Activated naive CD4-positive, alpha-beta T cell treated with Interleukin-2 at 50 U/mL for 16 hours (primary cell): ENCODE results near the gene CAVIN2.
"Not testable (repeated sequence)": the region's sequence is repeated elsewhere in the genome, so short reads cannot be mapped to it uniquely, and the experiment has no call there.

ENCODE experiments used
- DNase-seq: peaks from one replicate; pipeline ENCODE4 v3.0.0-alpha.2; 2020

CAVIN2 gene

DNA sequence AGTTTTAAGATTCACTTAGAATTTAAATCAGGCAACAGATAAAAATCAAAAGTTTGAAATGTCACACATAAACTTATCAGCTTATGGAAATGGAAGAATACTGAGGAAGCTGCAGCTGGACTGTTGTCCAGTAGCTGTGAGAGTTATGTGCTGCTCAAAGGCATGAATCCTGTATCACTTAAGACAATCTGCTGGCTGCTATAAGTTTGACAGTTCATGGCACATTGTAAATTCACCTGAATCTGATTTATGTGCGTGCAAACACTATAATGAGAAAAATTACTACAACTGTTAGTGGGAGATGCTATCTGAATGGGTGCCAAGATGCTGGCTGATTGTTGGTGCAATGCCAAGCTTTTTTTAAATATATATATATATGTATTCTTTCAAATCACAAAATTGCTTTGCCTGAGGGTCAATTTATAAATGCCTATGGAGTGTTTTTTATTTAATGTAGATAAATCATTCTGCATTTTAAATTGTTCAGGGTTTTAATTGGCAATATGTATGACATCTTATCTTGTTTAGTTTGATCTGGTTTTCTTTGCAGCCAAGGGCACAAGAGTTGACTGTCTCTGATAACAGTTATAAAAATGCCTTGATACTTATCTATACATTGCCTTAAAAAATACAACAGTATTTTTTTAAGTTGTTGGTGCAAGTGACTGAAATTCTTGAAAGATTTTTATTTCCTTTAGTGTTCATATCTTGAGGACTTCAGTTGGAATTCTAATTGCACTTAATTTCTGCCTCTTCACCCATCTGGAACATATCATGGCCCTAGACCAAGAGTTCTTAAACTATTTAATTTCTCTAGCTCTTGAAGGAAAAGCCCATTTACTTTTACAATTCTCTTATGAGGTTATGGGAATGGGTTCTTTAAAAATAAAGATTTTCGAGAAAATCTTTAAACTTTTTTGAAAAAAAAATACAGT lies 48.7 kb downstream of the CAVIN2 start:
- no peak for DNase-seq

DNA sequence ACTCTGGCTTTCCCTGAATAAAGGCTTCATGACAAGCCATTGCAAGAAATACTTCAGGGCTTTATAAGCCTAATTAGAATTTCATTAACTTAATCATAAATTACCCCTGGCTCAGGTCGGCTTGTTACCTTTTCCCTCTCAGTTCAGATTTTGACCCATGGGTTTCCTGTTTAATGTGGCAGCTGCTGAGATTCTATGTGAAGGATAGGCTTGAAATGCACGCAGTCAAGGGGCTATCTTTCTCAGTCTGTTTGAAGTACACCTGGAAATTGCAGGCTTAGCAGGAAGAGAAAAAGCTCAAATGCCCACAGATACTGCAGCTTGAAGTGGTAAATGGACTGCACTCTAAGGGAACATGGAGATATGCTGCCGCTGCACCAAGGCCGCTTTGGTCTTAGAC lies 49.4 kb downstream of the CAVIN2 start:
- DNase-seq = no peak

- DNase-seq = no peak
These were observed 51.2 kb downstream of the CAVIN2 start for GRCh38 chr2:191795715-191796114.

GRCh38 chr2:191791953-191792560 lies 54.8 kb downstream of the CAVIN2 start:
- no peak for DNase-seq

- no peak for DNase-seq
These were observed 56.2 kb downstream of the CAVIN2 start for GRCh38 chr2:191790737-191791136.

- DNase-seq = no peak
These were observed 57.1 kb downstream of the CAVIN2 start for GRCh38 chr2:191789796-191790195.

DNA sequence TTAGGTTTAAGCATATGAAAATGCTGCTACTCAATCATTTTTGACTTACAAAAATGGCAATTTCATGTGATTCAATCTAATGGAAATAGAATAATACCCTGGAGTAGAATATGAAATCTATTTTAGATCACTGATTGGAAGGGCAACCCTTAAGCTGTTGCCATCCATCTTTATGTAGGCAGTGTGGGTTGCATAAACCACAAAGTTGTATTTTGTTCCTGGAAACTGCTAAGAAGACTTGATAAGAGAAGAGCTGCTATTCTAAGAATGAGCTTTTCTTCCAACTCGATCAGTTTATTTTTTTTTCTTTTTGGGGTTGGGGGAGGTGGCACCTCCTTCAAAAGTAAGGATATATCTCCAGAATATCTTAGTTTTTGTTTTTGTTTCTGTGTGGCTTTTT lies 60.2 kb downstream of the CAVIN2 start:
- no peak for DNase-seq

DNA sequence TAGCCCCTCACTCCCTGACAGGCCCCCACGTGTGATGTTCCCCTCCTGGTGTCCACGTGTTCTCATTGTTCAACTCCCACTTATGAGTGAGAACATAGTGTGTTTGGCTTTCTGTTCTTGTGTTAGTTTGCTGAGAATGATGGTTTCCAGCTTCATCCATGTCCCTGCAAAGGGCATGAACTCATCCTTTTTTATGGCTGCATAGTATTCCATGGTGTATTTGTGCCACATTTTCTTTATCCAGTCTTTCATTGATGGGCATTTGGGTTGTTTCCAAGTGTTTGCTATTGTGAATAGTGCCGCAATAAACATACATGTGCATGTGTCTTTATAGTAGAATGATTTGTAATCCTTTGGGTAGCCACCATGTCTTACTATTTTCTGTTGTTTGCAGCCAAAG lies 61.2 kb downstream of the CAVIN2 start:
- not testable (repeated sequence) for DNase-seq
